Fibroblast of lung (primary cell): Measurements from ENCODE around the gene MTF2. TPM values are rescaled to one million over a fixed set of nuclear protein-coding genes. Genes with fewer than 3 reads are reported as not detected.

Source experiments
- DNase-seq, 2 donors: peaks; one replicate each; pipeline versions ENCODE4 v3.0.0 to v3.0.0-alpha.2; 2010; ENCODE audit warnings: low read depth in 2 of 2
- H2AFZ ChIP-seq: 2 replicates; pipeline ENCODE4 v1.5.1; 2012; ENCODE audit warnings: low read length, control low read depth, inconsistent platforms
- H3K27ac ChIP-seq: 2 replicates; pipeline ENCODE4 v1.5.1; 2011; ENCODE audit warnings: low read length, control low read depth; ENCODE audit not compliant: insufficient read depth
- H3K27me3 ChIP-seq: 2 replicates; pipeline ENCODE4 v1.5.1; 2011; ENCODE audit warnings: mild to moderate bottlenecking, low read length; ENCODE audit not compliant: control insufficient read depth, insufficient read depth
- H3K36me3 ChIP-seq: 2 replicates; pipeline ENCODE4 v1.5.1; 2011; ENCODE audit warnings: low read length; ENCODE audit not compliant: control insufficient read depth, insufficient read depth
- H3K4me1 ChIP-seq: 2 replicates; pipeline ENCODE4 v1.5.1; 2011; ENCODE audit warnings: low read length; ENCODE audit not compliant: control insufficient read depth, insufficient read depth; ENCODE audit errors: extremely low read depth
- H3K4me2 ChIP-seq: 2 replicates; pipeline ENCODE4 v1.5.1; 2011; ENCODE audit warnings: low read length, control low read depth; ENCODE audit not compliant: insufficient read depth; ENCODE audit errors: extremely low read depth
- H3K4me3 ChIP-seq, 4 experiments: fragments of 200-600 bp in 1 of 4; sonication (generic) in 1 of 4; replicated peaks in 1 of 4; 2 replicates each; pipeline ENCODE4 v1.5.1; 2011 to 2016; ENCODE audit warnings: low read length in 4 of 4, low read depth in 3 of 4, mild to moderate bottlenecking in 3 of 4, control low read depth in 2 of 4, inconsistent platforms in 1 of 4, mixed read lengths in 1 of 4; ENCODE audit not compliant: insufficient read depth in 1 of 4; ENCODE audit errors: control extremely low read depth in 1 of 4
- H3K79me2 ChIP-seq: 2 replicates; pipeline ENCODE4 v1.5.1; 2012; ENCODE audit warnings: mild to moderate bottlenecking, low read length, inconsistent platforms; ENCODE audit not compliant: control insufficient read depth, insufficient read depth
- H3K9ac ChIP-seq: 2 replicates; pipeline ENCODE4 v1.5.1; 2011; ENCODE audit warnings: mild to moderate bottlenecking, low read length, control low read depth; ENCODE audit not compliant: insufficient read depth
- H3K9me3 ChIP-seq: 2 replicates; pipeline ENCODE4 v1.5.1; 2012; ENCODE audit warnings: low read depth, low read length; ENCODE audit not compliant: control insufficient read depth, insufficient read depth
- H4K20me1 ChIP-seq: 2 replicates; pipeline ENCODE4 v1.5.1; 2011; ENCODE audit warnings: low read length; ENCODE audit not compliant: control insufficient read depth, insufficient read depth; ENCODE audit errors: extremely low read depth
- EZH2 ChIP-seq: IDR thresholded peaks from 2 replicates; pipeline ENCODE4 v1.5.1; 2012; ENCODE audit warnings: low read length, control low read depth, mild to moderate bottlenecking; ENCODE audit errors: missing control alignments
- polyA plus RNA-seq, 2 donors: library from polyadenylated mRNA; depleted of rRNA in 1 of 2; stranded (reverse) in 1 of 2; unstranded in 1 of 2; fragments of >200 nt; gene quantifications; 2 replicates each; pipeline ENCODE4 v1.2.1, GENCODE V29; 2011 to 2012; ENCODE audit warnings: missing spikeins in 1 of 2
- total RNA-seq: library from RNA; depleted of rRNA; stranded (reverse); fragments of >200 nt; gene quantifications from 2 replicates; pipeline ENCODE4 v1.2.1, GENCODE V29; 2014
- TF ChIP-seq, protein P1 (sequence below), 2 donors: IDR thresholded peaks in 1 of 2; conservative IDR thresholded peaks in 1 of 2; 1 replicate in 1 of 2; 2 replicates in 1 of 2; pipeline ENCODE4 v1.5.1; 2011 to 2012; ENCODE audit warnings: low read length in 2 of 2, control low read depth in 1 of 2, inconsistent platforms in 1 of 2, low read depth in 1 of 2, mild to moderate bottlenecking in 1 of 2

MTF2 gene
- total and polyA plus RNA-seq, 2 donors (not counting 1 experiment from before 2014, with no cell fraction given), result 8.6 to 8.9 TPM

DNA sequence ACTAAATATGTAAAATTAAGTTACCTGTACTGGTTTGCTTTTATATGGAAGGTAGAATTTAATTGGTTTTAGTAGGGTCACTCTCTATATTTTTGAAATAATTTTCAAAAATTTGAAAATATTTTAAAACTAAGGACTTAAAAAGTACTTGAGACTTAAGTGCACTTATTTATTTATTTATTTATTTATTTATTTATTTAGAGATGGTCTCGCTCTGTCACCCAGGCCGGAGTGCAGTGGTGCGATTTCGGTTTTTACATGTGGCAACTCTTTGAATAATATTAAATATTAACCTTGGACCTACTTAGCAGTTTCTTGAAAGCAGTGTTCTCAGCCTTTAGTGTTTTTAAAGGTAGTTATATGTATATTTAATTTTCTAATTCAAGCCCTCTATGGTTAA lies 64.7 kb downstream of the MTF2 start:
- Histone ChIP-seq H3K27me3 (no peaks in the 10 kb centered on the region), H3K36me3 (no peaks in the 10 kb centered on the region), H3K4me1 (peaks cover 2% of the 10 kb centered on the region), H3K4me2 (no peak overlapping the region), H4K20me1 (no peaks in the 10 kb centered on the region), H3K9ac (no peak overlapping the region), H3K27ac (no peak overlapping the region), H3K79me2 (no peaks in the 10 kb centered on the region), H3K9me3 (no peaks in the 10 kb centered on the region), H2AFZ (no peak overlapping the region), H3K4me3 (no peak overlapping the region)
- no peak for TF ChIP-seq EZH2
- TF ChIP-seq, protein P1, sequence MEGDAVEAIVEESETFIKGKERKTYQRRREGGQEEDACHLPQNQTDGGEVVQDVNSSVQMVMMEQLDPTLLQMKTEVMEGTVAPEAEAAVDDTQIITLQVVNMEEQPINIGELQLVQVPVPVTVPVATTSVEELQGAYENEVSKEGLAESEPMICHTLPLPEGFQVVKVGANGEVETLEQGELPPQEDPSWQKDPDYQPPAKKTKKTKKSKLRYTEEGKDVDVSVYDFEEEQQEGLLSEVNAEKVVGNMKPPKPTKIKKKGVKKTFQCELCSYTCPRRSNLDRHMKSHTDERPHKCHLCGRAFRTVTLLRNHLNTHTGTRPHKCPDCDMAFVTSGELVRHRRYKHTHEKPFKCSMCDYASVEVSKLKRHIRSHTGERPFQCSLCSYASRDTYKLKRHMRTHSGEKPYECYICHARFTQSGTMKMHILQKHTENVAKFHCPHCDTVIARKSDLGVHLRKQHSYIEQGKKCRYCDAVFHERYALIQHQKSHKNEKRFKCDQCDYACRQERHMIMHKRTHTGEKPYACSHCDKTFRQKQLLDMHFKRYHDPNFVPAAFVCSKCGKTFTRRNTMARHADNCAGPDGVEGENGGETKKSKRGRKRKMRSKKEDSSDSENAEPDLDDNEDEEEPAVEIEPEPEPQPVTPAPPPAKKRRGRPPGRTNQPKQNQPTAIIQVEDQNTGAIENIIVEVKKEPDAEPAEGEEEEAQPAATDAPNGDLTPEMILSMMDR (conservative IDR thresholded peaks at IDR 0.05 in 1 of 2, IDR thresholded peaks at IDR 0.05 in 1 of 2; ENCODE audit: low read depth in 1 of 2, low read length in 2 of 2), result no peak
- DNase-seq, result no peak

GRCh38 chr1:93148001-93148400 lies 68.9 kb downstream of the MTF2 start:
- H3K9me3 ChIP-seq, result no peaks in the 10 kb centered on the region
- no peak overlapping the region for H3K4me2 ChIP-seq
- DNase-seq, result peak; percentile 11 to 50
- H3K79me2 ChIP-seq, result no peaks in the 10 kb centered on the region
- H4K20me1 ChIP-seq, result no peaks in the 10 kb centered on the region
- no peaks in the 10 kb centered on the region for H3K36me3 ChIP-seq
- no peak overlapping the region for H3K9ac ChIP-seq
- no peak overlapping the region for H3K4me3 ChIP-seq
- no peak for TF ChIP-seq EZH2
- TF ChIP-seq, protein P1 (conservative IDR thresholded peaks at IDR 0.05 in 1 of 2, IDR thresholded peaks at IDR 0.05 in 1 of 2; ENCODE audit: low read depth in 1 of 2, low read length in 2 of 2), result no peak
- H3K27me3 ChIP-seq, result no peaks in the 10 kb centered on the region
- peaks cover 2% of the 10 kb centered on the region for H3K4me1 ChIP-seq
- H2AFZ ChIP-seq, result no peak overlapping the region
- H3K27ac ChIP-seq, result no peak overlapping the region

- Histone ChIP-seq H2AFZ (no peak overlapping the region), H3K4me2 (no peak overlapping the region), H3K27ac (no peak overlapping the region), H3K79me2 (peaks cover 2% of the 10 kb centered on the region), H4K20me1 (no peaks in the 10 kb centered on the region), H3K9me3 (no peaks in the 10 kb centered on the region), H3K27me3 (no peaks in the 10 kb centered on the region), H3K36me3 (peaks cover 2% of the 10 kb centered on the region), H3K9ac (no peak overlapping the region), H3K4me1 (peaks cover 2% of the 10 kb centered on the region), H3K4me3 (no peak overlapping the region)
- no peak for DNase-seq
- TF ChIP-seq EZH2, result no peak
- TF ChIP-seq, protein P1 (conservative IDR thresholded peaks at IDR 0.05 in 1 of 2, IDR thresholded peaks at IDR 0.05 in 1 of 2; ENCODE audit: low read depth in 1 of 2, low read length in 2 of 2), result no peak
These were observed 71.6 kb downstream of the MTF2 start for GRCh38 chr1:93150729-93151128.
